H1 (cell line): ENCODE data around the gene ZNF367. TPM values are rescaled to one million over a fixed set of nuclear protein-coding genes. Genes with fewer than 3 reads are reported as not detected.

Experiments
- CHD7 ChIP-seq: fragments of 300-600 bp; sonication (generic); IDR thresholded peaks from 2 replicates; pipeline ENCODE4 v1.7.1; 2012; ENCODE audit warnings: low read length, moderate library complexity, mild to moderate bottlenecking, inconsistent platforms; ENCODE audit not compliant: insufficient replicate concordance
- polyA plus RNA-seq, 7 experiments: library from polyadenylated mRNA; depleted of rRNA in 3 of 7; stranded (reverse) in 5 of 7; unstranded in 2 of 7; fragments of >200 nt in 5 of 7; fragments of 200-250 nt in 2 of 7; gene quantifications; 1 replicate in 5 of 7; 2 replicates in 1 of 7; 4 replicates in 1 of 7; pipeline versions ENCODE4 v1.2.1 to v1.2.3, GENCODE V29; 2011 to 2013; ENCODE audit warnings: missing spikeins in 2 of 7, mixed read lengths in 2 of 7
- total RNA-seq: library from RNA; stranded (reverse); fragmentation: NEBNext Ultra II Directional; extraction: Animal tissue kit (Norgen Biotek cat#: 25700); gene quantifications from 2 replicates; pipeline ENCODE4 v1.2.1, GENCODE V29; 2021

The ZNF367 gene
- total and polyA plus RNA-seq, 2 of the 8 experiments (the other 6 are each of a cell fraction or from before 2014, with no cell fraction given) = 2.2 to 8.2 TPM

- TF ChIP-seq CHD7 = no peak
Observed at GRCh38 chr9:96460470-96460869, 42.3 kb upstream of the ZNF367 start (continued).
